ENCODE results near the gene TCHH. TPM values are rescaled to one million over a fixed set of nuclear protein-coding genes. Genes with fewer than 3 reads are reported as not detected.

TCHH gene
- total RNA-seq, 1 experiment from 2014 or later = 0.12 TPM

DNA sequence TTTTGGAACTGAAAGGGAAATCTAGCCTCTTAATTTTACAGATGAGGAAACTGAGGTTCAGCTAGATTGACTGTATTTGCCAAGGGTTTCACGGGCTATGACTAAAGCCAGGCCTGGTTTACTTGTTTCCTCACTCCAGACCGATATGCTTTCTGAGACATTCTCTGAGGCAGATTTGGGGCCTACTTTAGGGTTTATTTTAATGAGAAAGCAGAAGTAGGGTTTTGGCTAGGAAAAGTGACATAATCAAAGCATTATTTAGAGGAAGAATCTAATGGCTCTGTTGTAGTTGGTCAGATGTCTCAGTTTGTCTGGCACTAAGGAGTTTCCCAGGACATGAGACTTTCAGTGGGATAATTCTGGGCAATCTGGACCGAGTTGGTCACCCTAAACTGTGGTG, 45.3 kb upstream of the TCHH start:
- DNase-seq (ENCODE audit: unreplicated experiment) = no peak
- no peaks in the 10 kb centered on the region for H3K27me3 Mint-ChIP-seq (ENCODE audit: insufficient read depth, unreplicated experiment)
- peaks cover 7% of the 10 kb centered on the region for H3K36me3 Mint-ChIP-seq (ENCODE audit: insufficient read depth, unreplicated experiment)
- POLR2A ChIA-PET = interaction anchor here (11.1 kb wide), 1 partner anchor 12 kb away, joined by 171 read pairs; no protein-coding TSS in a partner anchor
- no peaks in the 10 kb centered on the region for H3K9me3 Mint-ChIP-seq (ENCODE audit: unreplicated experiment)
- intact Hi-C loops (cut with micrococcal nuclease) = no loop called here
- CTCF ChIA-PET = interaction anchor here (0.6 to 1.7 kb wide), 6 partner anchors 17 to 67 kb away, joined by 3 to 9 read pairs (median 6); no protein-coding TSS in a partner anchor
- no peak overlapping the region for H3K4me3 Mint-ChIP-seq (ENCODE audit: unreplicated experiment)
- BruUV-seq (replicated peaks) = no TSS peak
- H3K4me1 Mint-ChIP-seq (ENCODE audit: insufficient read depth, unreplicated experiment) = peaks cover 33% of the 10 kb centered on the region
- TF ChIP-seq, protein P1, sequence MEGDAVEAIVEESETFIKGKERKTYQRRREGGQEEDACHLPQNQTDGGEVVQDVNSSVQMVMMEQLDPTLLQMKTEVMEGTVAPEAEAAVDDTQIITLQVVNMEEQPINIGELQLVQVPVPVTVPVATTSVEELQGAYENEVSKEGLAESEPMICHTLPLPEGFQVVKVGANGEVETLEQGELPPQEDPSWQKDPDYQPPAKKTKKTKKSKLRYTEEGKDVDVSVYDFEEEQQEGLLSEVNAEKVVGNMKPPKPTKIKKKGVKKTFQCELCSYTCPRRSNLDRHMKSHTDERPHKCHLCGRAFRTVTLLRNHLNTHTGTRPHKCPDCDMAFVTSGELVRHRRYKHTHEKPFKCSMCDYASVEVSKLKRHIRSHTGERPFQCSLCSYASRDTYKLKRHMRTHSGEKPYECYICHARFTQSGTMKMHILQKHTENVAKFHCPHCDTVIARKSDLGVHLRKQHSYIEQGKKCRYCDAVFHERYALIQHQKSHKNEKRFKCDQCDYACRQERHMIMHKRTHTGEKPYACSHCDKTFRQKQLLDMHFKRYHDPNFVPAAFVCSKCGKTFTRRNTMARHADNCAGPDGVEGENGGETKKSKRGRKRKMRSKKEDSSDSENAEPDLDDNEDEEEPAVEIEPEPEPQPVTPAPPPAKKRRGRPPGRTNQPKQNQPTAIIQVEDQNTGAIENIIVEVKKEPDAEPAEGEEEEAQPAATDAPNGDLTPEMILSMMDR (IDR thresholded peaks at IDR 0.05; ENCODE audit: unreplicated experiment) = no peak
- H3K27ac Mint-ChIP-seq (ENCODE audit: low read depth, unreplicated experiment) = no peak overlapping the region

DNA sequence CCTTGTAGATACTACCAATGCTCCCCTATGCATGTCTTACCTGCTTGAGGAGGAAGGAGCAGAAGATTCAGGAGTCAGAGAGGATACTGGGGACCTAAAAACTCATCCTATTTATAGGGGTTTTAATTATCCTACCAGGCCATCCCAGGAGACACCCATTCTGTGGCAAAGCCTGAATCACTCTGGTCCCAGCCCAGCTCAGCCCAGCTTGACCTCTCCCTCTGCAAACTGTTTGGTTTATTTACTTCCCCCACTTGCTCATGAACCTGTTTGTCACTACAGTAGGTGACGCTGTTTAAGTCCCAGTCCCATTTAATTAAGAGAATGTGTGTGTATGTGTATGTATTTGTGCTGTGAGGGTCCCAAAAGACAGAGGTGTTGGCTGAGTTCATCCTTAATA, 43.9 kb upstream of the TCHH start, which contains the start of gene RPTN:
RPTN (minus strand) TSS at position 85 of the 400 bp plus-strand sequence. CDS start 1,339 bp downstream, outside the sequence.
- Mint-ChIP-seq H3K36me3 (ENCODE audit: insufficient read depth, unreplicated experiment) (no peaks in the 10 kb centered on the region), H3K4me1 (ENCODE audit: insufficient read depth, unreplicated experiment) (peaks cover 19% of the 10 kb centered on the region), H3K27ac (ENCODE audit: low read depth, unreplicated experiment) (no peak within 1 kb of the TSS), H3K9me3 (ENCODE audit: unreplicated experiment) (peaks cover 9% of the 10 kb centered on the region), H3K27me3 (ENCODE audit: insufficient read depth, unreplicated experiment) (no peaks in the 10 kb centered on the region), H3K4me3 (ENCODE audit: unreplicated experiment) (no peak within 1 kb of the TSS)
- intact Hi-C loops (cut with micrococcal nuclease) = no loop called here
- POLR2A ChIA-PET = interaction anchor here (1.0 to 11.1 kb wide), 2 partner anchors 11 to 23 kb away, joined by 6 to 171 read pairs; no protein-coding TSS in a partner anchor
- TF ChIP-seq, protein P1 (IDR thresholded peaks at IDR 0.05; ENCODE audit: unreplicated experiment) = no peak
- no TSS peak for BruUV-seq (replicated peaks)
- DNase-seq (ENCODE audit: unreplicated experiment) = no peak
- CTCF ChIA-PET = interaction anchor here (0.5 to 1.7 kb wide), 8 partner anchors 16 to 106 kb away, joined by 3 to 9 read pairs (median 4); no protein-coding TSS in a partner anchor

DNA sequence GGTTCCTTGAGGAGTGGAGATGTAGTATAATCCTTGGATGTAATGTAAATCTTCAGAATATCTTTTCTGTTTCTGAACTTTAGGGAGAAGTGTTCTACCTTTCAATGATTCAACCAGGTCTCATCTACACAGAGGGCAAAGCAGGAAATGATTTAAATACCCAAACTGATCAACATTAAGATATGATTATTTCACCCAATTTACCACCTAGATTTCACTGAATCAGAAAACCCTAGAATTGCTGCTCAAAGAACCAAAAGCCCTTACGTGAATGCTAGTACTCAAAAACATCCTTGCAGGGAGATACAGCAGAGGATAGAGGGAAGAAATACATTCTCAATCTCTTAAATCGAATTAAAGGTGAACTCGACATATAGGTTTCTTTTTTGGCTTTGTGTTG, 38.8 kb upstream of the TCHH start:
- ChIA-PET CTCF (interaction anchor here (0.9 to 1.2 kb wide), 2 partner anchors 32 to 220 kb away, joined by 3 read pairs; no protein-coding TSS in a partner anchor), POLR2A (interaction anchor here (0.6 to 2.5 kb wide), 5 partner anchors 8 to 29 kb away, joined by 3 to 6 read pairs (median 4); no protein-coding TSS in a partner anchor)
- TF ChIP-seq, protein P1 (IDR thresholded peaks at IDR 0.05; ENCODE audit: unreplicated experiment) = no peak
- no TSS peak for BruUV-seq (replicated peaks)
- Mint-ChIP-seq H3K27me3 (ENCODE audit: insufficient read depth, unreplicated experiment) (no peaks in the 10 kb centered on the region), H3K27ac (ENCODE audit: low read depth, unreplicated experiment) (no peak overlapping the region), H3K4me3 (ENCODE audit: unreplicated experiment) (no peak overlapping the region), H3K36me3 (ENCODE audit: insufficient read depth, unreplicated experiment) (no peaks in the 10 kb centered on the region), H3K4me1 (ENCODE audit: insufficient read depth, unreplicated experiment) (no peaks in the 10 kb centered on the region), H3K9me3 (ENCODE audit: unreplicated experiment) (peaks cover 12% of the 10 kb centered on the region)
- intact Hi-C loops (cut with micrococcal nuclease) = no loop called here
- no peak for DNase-seq (ENCODE audit: unreplicated experiment)

DNA sequence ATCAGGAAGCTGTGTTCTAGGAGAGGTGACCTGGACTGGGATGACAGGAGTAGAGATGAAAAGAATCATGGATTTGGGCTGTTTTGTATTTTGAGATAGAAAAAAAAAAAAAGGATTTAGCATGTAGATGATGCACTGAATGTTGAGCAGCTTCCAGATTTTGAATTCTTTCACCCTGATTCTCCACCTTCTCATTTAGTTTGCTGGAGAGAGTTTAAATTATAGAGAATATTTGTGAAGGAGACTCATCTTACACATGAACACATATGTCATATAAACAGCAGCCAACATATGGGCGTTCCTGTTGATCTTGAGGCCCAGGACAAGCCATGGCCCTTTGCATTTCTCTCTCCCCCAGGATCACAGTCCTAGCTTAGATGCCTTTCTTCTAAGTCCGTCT, 36.4 kb upstream of the TCHH start:
- H3K27me3 Mint-ChIP-seq (ENCODE audit: insufficient read depth, unreplicated experiment) = no peaks in the 10 kb centered on the region
- no peak overlapping the region for H3K27ac Mint-ChIP-seq (ENCODE audit: low read depth, unreplicated experiment)
- peaks cover 24% of the 10 kb centered on the region for H3K9me3 Mint-ChIP-seq (ENCODE audit: unreplicated experiment)
- intact Hi-C loops (cut with micrococcal nuclease) = no loop called here
- no peaks in the 10 kb centered on the region for H3K36me3 Mint-ChIP-seq (ENCODE audit: insufficient read depth, unreplicated experiment)
- H3K4me3 Mint-ChIP-seq (ENCODE audit: unreplicated experiment) = no peak overlapping the region
- ChIA-PET POLR2A (interaction anchor here (0.7 to 8.2 kb wide), 6 partner anchors 10 to 103 kb away, joined by 3 to 171 read pairs (median 4); partner anchors contain the start of gene RPTN), CTCF (interaction anchor here (0.5 to 9.7 kb wide), 8 partner anchors 10 to 307 kb away, joined by 3 to 227 read pairs (median 6); no protein-coding TSS in a partner anchor)
- TF ChIP-seq, protein P1 (IDR thresholded peaks at IDR 0.05; ENCODE audit: unreplicated experiment) = no peak
- H3K4me1 Mint-ChIP-seq (ENCODE audit: insufficient read depth, unreplicated experiment) = no peaks in the 10 kb centered on the region
- no peak for DNase-seq (ENCODE audit: unreplicated experiment)
- BruUV-seq (replicated peaks) = no TSS peak
